Measurements from ENCODE around the gene MXRA8.

MXRA8 gene

GRCh38 chr1:1348420-1349255 is 9.7 kb downstream of the MXRA8 start:
- no peak for DNase-seq

- no peak for DNase-seq
These were observed 10.5 kb downstream of the MXRA8 start for GRCh38 chr1:1347663-1348419.

GRCh38 chr1:1347026-1347595 is 11.2 kb downstream of the MXRA8 start:
- no peak for DNase-seq

GRCh38 chr1:1346501-1346890 is 11.9 kb downstream of the MXRA8 start:
- no peak for DNase-seq

GRCh38 chr1:1345860-1346500 is 12.4 kb downstream of the MXRA8 start:
- DNase-seq, result no peak

GRCh38 chr1:1345384-1345783 is 13.0 kb downstream of the MXRA8 start:
- DNase-seq, result no peak

- DNase-seq, result peak in 1 of 2 donors; percentile 23
These were observed 13.5 kb downstream of the MXRA8 start for GRCh38 chr1:1344655-1345361.

GRCh38 chr1:1343811-1344421 is 14.4 kb downstream of the MXRA8 start:
- DNase-seq, result no peak

GRCh38 chr1:1342584-1343115 is 15.7 kb downstream of the MXRA8 start:
- no peak for DNase-seq

GRCh38 chr1:1342061-1342562 is 16.2 kb downstream of the MXRA8 start:
- no peak for DNase-seq

GRCh38 chr1:1341549-1342021 is 16.8 kb downstream of the MXRA8 start:
- DNase-seq, result no peak

GRCh38 chr1:1340791-1341548 is 17.4 kb downstream of the MXRA8 start:
- DNase-seq, result no peak

- no peak for DNase-seq
These were observed 18.2 kb downstream of the MXRA8 start for GRCh38 chr1:1340185-1340584.

GRCh38 chr1:1338278-1338677 is 20.1 kb downstream of the MXRA8 start:
- no peak for DNase-seq

- DNase-seq, result peak in 1 of 2 donors; percentile 30
These were observed 20.6 kb downstream of the MXRA8 start for GRCh38 chr1:1337793-1338147.

GRCh38 chr1:1336931-1337792 is 21.2 kb downstream of the MXRA8 start:
- no peak for DNase-seq

GRCh38 chr1:1336446-1336845 is 21.9 kb downstream of the MXRA8 start:
- DNase-seq, result no peak

GRCh38 chr1:1335792-1336248 is 22.5 kb downstream of the MXRA8 start:
- DNase-seq, result no peak

GRCh38 chr1:1335283-1335682 is 23.1 kb downstream of the MXRA8 start:
- DNase-seq, result no peak

- DNase-seq, result no peak
These were observed 23.5 kb downstream of the MXRA8 start for GRCh38 chr1:1334835-1335234.

Measured in CD4-positive, alpha-beta T cell treated with Interleukin-1 beta for 1 hour (primary cell).